NCI-H1105 treated with DMSO at 0.1 percent for 48 hours (cell line): ENCODE measurements around the gene WDR81.
"Not testable (repeated sequence)": the region's sequence is repeated elsewhere in the genome, so short reads cannot be mapped to it uniquely, and the experiment has no call there.

ENCODE experiments used
- DNase-seq: peaks from one replicate; lab custom pipeline; 2025; lab: John Stamatoyannopoulos, UW

The WDR81 gene

GRCh38 chr17:1730326-1731193 is 6.1 kb downstream of the WDR81 start:
- DNase-seq = no peak

GRCh38 chr17:1731194-1731506 is 6.6 kb downstream of the WDR81 start:
- no peak for DNase-seq

GRCh38 chr17:1732241-1732832 is 7.8 kb downstream of the WDR81 start:
- no peak for DNase-seq

- DNase-seq = no peak
Measured at GRCh38 chr17:1732833-1733321, 8.4 kb downstream of the WDR81 start.

- DNase-seq = no peak
Measured at GRCh38 chr17:1733759-1734158, 9.3 kb downstream of the WDR81 start.

- DNase-seq = no peak
Measured at GRCh38 chr17:1735418-1735817, 10.9 kb downstream of the WDR81 start.

GRCh38 chr17:1735834-1736347 is 11.4 kb downstream of the WDR81 start:
- no peak for DNase-seq

- DNase-seq = no peak
Measured at GRCh38 chr17:1736348-1737281, 12.1 kb downstream of the WDR81 start.

- DNase-seq = no peak
Measured at GRCh38 chr17:1737531-1738291, 13.2 kb downstream of the WDR81 start.

GRCh38 chr17:1741899-1742298 is 17.4 kb downstream of the WDR81 start:
- not testable (repeated sequence) for DNase-seq

- DNase-seq = no peak
Measured at GRCh38 chr17:1742371-1743087, 18.0 kb downstream of the WDR81 start, which contains the start of gene SERPINF2. TSS of gene SERPINF2 (plus strand) at chr17:1742871. CDS start at chr17:1744996, 2,125 bp downstream.

GRCh38 chr17:1743088-1743439 is 18.6 kb downstream of the WDR81 start:
- DNase-seq = no peak

- DNase-seq = no peak
Measured at GRCh38 chr17:1744551-1745512, 20.3 kb downstream of the WDR81 start.

- no peak for DNase-seq
Measured at GRCh38 chr17:1745513-1746020, 21.1 kb downstream of the WDR81 start.

- DNase-seq = no peak
Measured at GRCh38 chr17:1746975-1747543, 22.6 kb downstream of the WDR81 start.

GRCh38 chr17:1750628-1751027 is 26.1 kb downstream of the WDR81 start:
- DNase-seq = no peak

GRCh38 chr17:1752425-1753262 is 28.1 kb downstream of the WDR81 start:
- DNase-seq = no peak
